HG03439 (cell line): ENCODE measurements around the gene ABCC1.
"Not testable (repeated sequence)": the region's sequence is repeated elsewhere in the genome, so short reads cannot be mapped to it uniquely, and the experiment has no call there.

Source experiments
- ATAC-seq: cut with Tn5 transposase; IDR thresholded peaks from one replicate; pipeline ENCODE4 v1.9.1; 2021; ENCODE audit warnings: mild to moderate bottlenecking, moderate library complexity; ENCODE audit not compliant: unreplicated experiment

ABCC1 gene

GRCh38 chr16:15942931-15943690 lies 6.3 kb upstream of the ABCC1 start:
- ATAC-seq: no peak

- no peak for ATAC-seq
These were observed 3.0 kb upstream of the ABCC1 start for GRCh38 chr16:15946257-15947044.

- ATAC-seq: no peak
These were observed 1.4 kb upstream of the ABCC1 start for GRCh38 chr16:15947983-15948509.

GRCh38 chr16:15948532-15949209 lies 745 bp upstream of the ABCC1 start:
- ATAC-seq: peak; percentile 31

DNA sequence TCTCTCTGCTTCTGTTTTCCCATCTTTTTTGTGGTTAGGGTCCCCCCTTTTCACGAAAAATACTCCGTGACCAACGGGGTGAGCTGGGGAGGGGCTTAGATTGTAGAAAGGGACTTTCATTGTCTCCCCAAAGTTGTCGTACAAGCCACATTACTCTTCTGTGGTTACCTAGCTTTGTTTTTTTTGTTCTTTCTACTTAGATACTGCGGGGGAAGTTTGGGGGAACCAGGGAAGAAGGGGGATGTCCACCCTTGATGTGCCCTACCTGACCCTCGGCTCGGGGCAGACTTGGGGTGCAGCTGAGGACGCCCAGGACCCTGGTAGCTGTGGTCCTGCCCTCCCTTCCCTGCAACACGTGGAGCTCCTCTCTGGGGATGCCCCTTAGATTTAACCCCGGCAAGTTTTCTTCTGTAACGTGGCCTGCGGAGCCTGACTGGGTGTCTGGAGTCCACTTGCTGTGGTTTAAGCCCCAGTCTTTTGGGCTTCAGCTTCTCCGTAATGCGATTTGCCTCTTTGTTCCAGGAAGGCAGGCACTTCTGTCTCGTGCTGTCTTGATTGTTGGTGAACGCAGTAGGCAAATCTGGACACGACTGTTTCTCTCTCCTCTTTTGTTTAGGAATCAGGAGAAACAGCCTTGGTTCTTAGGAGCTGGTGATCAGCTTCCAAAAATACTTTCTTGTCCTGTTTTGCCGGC lies 892 bp downstream of the ABCC1 start:
- no peak for ATAC-seq

DNA sequence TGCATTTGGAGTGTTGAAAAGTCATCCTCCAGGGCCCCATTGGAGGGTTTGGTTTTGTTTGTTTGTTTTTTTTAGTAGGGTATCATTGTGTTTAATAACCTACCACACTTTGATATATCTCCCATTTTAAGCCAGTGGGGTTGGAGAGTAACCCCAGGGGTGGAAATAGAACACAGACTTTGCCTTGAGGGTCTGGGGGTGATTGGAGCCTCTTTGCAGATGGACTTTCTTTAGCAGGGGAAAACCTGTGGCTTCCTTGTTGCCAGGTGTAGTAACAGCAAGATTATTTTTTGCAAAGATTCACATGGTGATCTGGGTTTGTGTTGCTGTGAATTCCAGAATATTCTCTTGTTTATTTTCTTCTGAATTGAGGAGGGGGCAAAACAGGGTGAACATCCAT lies 1.5 kb downstream of the ABCC1 start:
- no peak for ATAC-seq

GRCh38 chr16:15951852-15952251 lies 2.4 kb downstream of the ABCC1 start:
- no peak for ATAC-seq

GRCh38 chr16:15952265-15952711 lies 2.9 kb downstream of the ABCC1 start:
- ATAC-seq: no peak

DNA sequence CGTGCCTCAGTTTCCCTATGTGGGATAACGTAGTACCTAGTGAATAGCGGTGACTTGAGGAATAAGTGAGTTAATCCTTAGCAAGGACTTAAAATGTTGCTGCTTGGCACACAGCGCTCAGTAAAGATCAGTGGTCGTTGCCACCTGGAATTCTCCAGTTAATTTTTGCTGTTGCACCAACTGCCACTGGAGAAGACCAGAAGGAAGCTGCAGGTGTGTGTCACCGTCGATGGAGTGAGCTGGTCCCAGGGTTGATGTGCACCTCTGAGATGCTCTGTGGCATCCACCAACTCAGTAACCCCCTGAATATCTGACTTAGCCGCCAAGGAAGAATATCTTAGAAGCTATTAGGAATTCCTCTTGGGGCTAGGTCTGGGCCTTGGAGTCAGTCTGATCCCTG lies 4.1 kb downstream of the ABCC1 start:
- no peak for ATAC-seq

DNA sequence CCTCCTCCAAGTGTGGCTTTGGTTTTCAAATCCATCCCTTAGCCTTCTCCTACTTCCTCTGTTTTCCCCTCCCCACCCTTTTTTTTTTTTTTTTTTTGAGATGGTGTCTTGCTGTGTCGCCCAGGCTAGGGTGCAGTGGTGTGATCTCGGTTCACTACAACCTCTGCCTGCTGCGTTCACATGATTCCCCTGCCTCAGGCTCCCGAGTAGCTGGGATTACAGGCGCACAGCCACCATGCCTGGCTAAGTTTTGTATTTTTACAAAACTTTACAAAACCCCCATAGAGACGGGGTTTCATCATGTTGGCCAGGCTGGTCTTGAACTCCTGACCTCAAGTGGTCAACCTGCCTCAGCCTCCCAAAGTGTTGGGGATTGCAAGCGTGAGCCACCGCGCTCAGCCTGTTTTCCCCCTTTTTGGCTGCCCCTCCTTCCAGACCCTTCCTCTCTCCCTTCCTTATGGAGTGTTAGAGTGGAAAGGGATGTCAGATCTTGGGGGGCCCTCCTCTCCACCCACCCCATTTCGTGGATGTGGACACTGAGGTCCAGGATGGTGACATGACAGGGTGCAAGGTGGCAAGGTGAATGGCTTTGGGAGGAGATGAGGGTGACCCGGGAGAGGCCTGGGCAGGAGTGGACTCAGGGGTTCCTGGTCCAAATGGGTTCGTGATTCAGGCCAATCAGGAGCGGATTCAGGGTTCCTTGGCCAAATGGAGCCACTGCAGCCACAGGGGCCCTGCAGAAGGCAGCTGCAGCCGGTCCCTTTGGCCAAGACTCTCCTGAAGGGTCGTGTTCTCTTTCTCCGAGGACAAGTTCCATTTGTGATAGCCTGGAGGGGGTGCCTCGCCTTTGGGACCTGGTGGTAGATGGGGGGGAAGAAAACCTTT lies 4.8 kb downstream of the ABCC1 start:
- ATAC-seq: no peak

GRCh38 chr16:15954814-15955151 lies 5.4 kb downstream of the ABCC1 start:
- ATAC-seq: no peak

GRCh38 chr16:15955425-15955824 lies 6.0 kb downstream of the ABCC1 start:
- ATAC-seq: no peak

GRCh38 chr16:15956106-15956505 lies 6.7 kb downstream of the ABCC1 start:
- not testable (repeated sequence) for ATAC-seq

GRCh38 chr16:15958703-15959348 lies 9.4 kb downstream of the ABCC1 start:
- ATAC-seq: no peak

DNA sequence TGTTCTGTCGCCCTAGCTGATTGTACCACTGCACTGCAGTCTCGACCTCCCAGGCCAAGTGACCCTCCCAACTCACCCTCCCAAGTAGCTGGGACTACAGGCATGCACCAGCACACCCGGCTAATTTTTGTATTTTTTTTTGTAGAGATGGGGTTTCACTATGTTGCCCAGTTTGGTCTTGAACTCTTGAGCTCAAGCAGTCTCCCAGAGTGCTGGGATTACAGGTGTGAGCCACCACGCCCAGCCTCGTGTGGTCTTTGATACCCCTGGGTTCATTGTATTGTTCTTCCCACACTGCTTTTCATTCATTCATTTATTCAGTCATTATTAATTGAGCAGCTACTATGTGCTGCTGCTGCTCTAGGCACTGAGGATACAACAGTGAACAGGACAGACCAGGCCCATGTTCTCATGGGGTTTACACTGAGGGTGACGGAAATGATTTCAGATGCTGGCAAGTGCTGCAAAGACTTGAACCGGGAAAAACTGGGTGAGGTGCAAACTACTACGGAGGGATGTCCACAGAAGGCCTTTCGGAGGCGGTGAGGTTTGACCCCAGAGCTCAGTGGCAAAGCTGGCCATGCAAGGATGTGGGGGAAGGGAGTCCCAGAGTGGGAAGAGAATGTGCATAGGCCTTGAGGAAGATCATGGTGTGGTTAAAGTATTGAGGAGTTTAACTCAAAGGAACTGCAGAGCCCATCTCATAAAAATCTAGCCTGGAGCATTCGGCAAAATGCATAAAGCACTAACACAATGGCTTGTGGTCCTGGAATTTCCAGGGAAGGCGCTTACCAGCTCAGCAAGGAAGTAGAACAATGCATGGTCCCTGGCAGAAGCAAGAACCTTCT lies 10.9 kb downstream of the ABCC1 start:
- no peak for ATAC-seq

- peak; percentile 70 for ATAC-seq
These were observed 11.7 kb downstream of the ABCC1 start for GRCh38 chr16:15961060-15961511.

DNA sequence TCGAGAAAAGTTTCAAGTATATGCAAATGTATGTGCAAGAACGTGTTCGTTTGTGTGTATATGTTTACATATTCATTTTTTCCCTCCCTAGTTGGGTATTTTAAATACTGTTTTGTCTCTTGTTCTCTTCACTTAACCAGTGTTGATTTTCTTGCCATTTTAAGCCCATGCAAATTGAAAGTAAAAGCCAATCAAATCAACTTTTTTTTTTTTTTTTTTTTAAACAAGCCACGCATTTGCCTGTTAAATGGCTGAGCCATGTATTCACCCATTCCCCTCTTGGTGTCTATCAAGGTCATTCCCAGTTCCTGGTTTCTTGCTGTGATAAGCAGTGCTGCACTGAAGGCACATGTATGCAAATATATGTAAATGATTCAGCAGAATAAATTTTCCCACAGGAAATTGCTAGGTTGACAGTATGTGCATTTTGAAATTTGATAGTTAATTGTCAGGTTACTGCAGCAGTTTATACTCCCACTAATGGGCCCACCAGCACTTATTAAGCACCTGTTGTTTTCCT lies 12.2 kb downstream of the ABCC1 start:
- ATAC-seq: peak; percentile 37

DNA sequence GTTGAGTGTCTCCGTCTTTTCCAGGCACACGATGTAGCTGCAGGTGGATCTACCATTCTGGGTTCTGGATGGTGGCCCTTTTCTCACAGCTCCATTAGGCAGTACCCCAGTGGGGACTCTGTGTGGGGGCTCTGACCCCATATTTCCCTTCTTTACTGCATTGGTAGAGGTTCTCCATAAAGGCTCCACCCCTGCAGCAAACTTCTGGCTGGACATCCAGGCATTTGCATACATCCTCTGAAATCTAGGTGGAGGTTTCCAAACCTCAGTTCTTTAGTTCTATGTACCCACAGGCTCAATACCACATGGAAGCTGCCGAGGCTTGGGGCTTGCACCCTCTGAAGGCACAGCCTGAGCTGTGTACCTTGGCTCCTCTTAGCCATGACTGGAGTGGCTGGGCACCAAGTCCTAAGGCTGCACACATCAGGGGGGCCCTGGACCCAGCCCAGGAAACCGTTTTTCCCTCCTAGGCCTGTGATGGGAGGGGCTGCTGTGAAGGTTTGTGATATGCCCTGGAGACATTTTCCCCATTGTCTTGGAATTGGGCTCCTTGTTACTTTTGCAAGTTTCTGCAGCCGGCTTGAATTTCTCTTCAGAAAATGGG lies 14.0 kb downstream of the ABCC1 start:
- ATAC-seq: no peak
